SK-N-SH (cell line): ENCODE results near the gene BRCA2. TPM values are rescaled to one million over a fixed set of nuclear protein-coding genes. Genes with fewer than 3 reads are reported as not detected.

Experiments used
- CTCF ChIA-PET: fragments of 300-600, 350-600 bp; formaldehyde crosslinking; extraction: SDS; loops from one replicate; lab custom pipeline; 2021; lab: Yijun Ruan, JAX
- POLR2A ChIA-PET: fragments of 350-600 bp; sonication (Branson Sonifier 250); formaldehyde crosslinking; extraction: SDS; loops from one replicate; lab custom pipeline; 2020; ENCODE audit warnings: antibody characterized with exemption, inconsistent platforms; lab: Yijun Ruan, JAX
- DNase-seq: peaks from one replicate; pipeline ENCODE4 v3.0.0; 2012
- H2AFZ ChIP-seq: fragments of 200-600 bp; sonication (generic); 2 replicates; pipeline ENCODE4 v1.8.1; 2016; ENCODE audit warnings: antibody characterized with exemption, mild to moderate bottlenecking, low read depth
- H3F3A ChIP-seq: fragments of 200-600 bp; sonication (generic); replicated peaks from 2 replicates; pipeline ENCODE3; 2016; ENCODE audit warnings: antibody characterized with exemption, mild to moderate bottlenecking; ENCODE audit not compliant: insufficient read depth
- H3K27ac ChIP-seq, 2 experiments: fragments of 200-500 bp in 1 of 2; fragments of 200-600 bp in 1 of 2; sonication (Bioruptor generic) in 1 of 2; sonication (generic), shearing (Covaris generic) in 1 of 2; 2 replicates each; pipeline versions ENCODE4 v1.5.1 to v1.6.1; 2014 to 2016; ENCODE audit warnings: low read depth in 2 of 2, inconsistent platforms in 1 of 2, low read length in 1 of 2, mild to moderate bottlenecking in 1 of 2, mixed read lengths in 1 of 2
- H3K27me3 ChIP-seq: fragments of 200-600 bp; sonication (generic), shearing (Covaris generic); 2 replicates; pipeline ENCODE4 v1.6.1; 2016; ENCODE audit warnings: mixed run types; ENCODE audit not compliant: insufficient read depth
- H3K36me3 ChIP-seq, 2 experiments: fragments of 200-500 bp in 1 of 2; fragments of 200-600 bp in 1 of 2; sonication (Bioruptor generic) in 1 of 2; sonication (generic) in 1 of 2; replicated peaks in 1 of 2; 2 replicates each; pipeline versions ENCODE3 to v1.5.1; 2014 to 2016; ENCODE audit warnings: low read length in 1 of 2, mild to moderate bottlenecking in 1 of 2; ENCODE audit not compliant: insufficient read depth in 2 of 2, control insufficient read depth in 1 of 2
- H3K4me1 ChIP-seq, 2 experiments: fragments of 200-500 bp in 1 of 2; fragments of 200-600 bp in 1 of 2; sonication (Bioruptor generic) in 1 of 2; sonication (generic), shearing (Covaris generic) in 1 of 2; 2 replicates each; pipeline versions ENCODE4 v1.5.1 to v1.6.1; 2014 to 2016; ENCODE audit warnings: low read depth in 1 of 2, low read length in 1 of 2, mixed run types in 1 of 2; ENCODE audit not compliant: insufficient read depth in 2 of 2, control insufficient read depth in 1 of 2
- H3K4me2 ChIP-seq: fragments of 200-600 bp; sonication (generic), shearing (Covaris generic); 2 replicates; pipeline ENCODE4 v1.6.1; 2017; ENCODE audit warnings: mixed run types
- H3K4me3 ChIP-seq, 2 experiments: fragments of 200-500 bp in 1 of 2; fragments of 200-600 bp in 1 of 2; sonication (Bioruptor generic) in 1 of 2; sonication (generic), shearing (Covaris generic) in 1 of 2; 2 replicates each; pipeline versions ENCODE4 v1.5.1 to v1.8.1; 2014 to 2016; ENCODE audit warnings: low read depth in 2 of 2, inconsistent platforms in 1 of 2, low read length in 1 of 2, mild to moderate bottlenecking in 1 of 2, mixed read lengths in 1 of 2, moderate library complexity in 1 of 2
- H3K79me2 ChIP-seq: fragments of 200-600 bp; sonication (generic); 2 replicates; pipeline ENCODE4 v1.8.1; 2017; ENCODE audit warnings: mild to moderate bottlenecking; ENCODE audit not compliant: insufficient read depth
- H3K9ac ChIP-seq: fragments of 200-600 bp; sonication (generic); 2 replicates; pipeline ENCODE4 v1.6.1; 2017; ENCODE audit warnings: mixed run types
- H3K9me2 ChIP-seq: fragments of 200-600 bp; sonication (generic); 2 replicates; pipeline ENCODE4 v1.6.1; 2017; ENCODE audit warnings: mixed run types
- H3K9me3 ChIP-seq: fragments of 200-600 bp; sonication (generic); 2 replicates; pipeline ENCODE4 v1.6.1; 2017; ENCODE audit warnings: mixed run types, mild to moderate bottlenecking, moderate library complexity
- H4K20me1 ChIP-seq: fragments of 200-600 bp; sonication (generic); 2 replicates; pipeline ENCODE4 v1.6.1; 2017; ENCODE audit warnings: mild to moderate bottlenecking, mixed run types; ENCODE audit not compliant: insufficient read depth
- ELF1 ChIP-seq: IDR thresholded peaks from 2 replicates; pipeline ENCODE4 v1.4.0; 2012
- EP300 ChIP-seq, 2 experiments: IDR thresholded peaks; 2 replicates each; pipeline versions ENCODE4 v1.4.0 to v1.6.1; 2012; ENCODE audit warnings: borderline replicate concordance in 1 of 2, low read depth in 1 of 2, low read length in 1 of 2
- POLR2AphosphoS5 ChIP-seq: IDR thresholded peaks from 2 replicates; pipeline ENCODE4 v1.6.1; 2012; ENCODE audit warnings: low read depth, low read length
- REST ChIP-seq: IDR thresholded peaks from 2 replicates; pipeline ENCODE4 v1.6.1; 2012; ENCODE audit warnings: mild to moderate bottlenecking, low read depth, low read length, moderate library complexity
- TEAD4 ChIP-seq: IDR thresholded peaks from 2 replicates; pipeline ENCODE4 v1.4.0; 2012; ENCODE audit warnings: mild to moderate bottlenecking, borderline replicate concordance; ENCODE audit not compliant: insufficient read depth
- whole genome bisulfite sequencing: methylation state at CpG from one replicate; pipeline ENCODE4 v1.1.6; 2017; ENCODE audit warnings: low lambda C conversion rate; 5-methylcytosine and 5-hydroxymethylcytosine counted together
- polyA plus RNA-seq, 3 experiments: library from polyadenylated mRNA; depleted of rRNA; stranded (reverse); fragments of >200 nt; gene quantifications; 2 replicates each; pipeline ENCODE4 v1.2.3, GENCODE V29; 2012
- TF ChIP-seq, protein P1 (sequence below): fragments of 200-600 bp; sonication (generic); IDR thresholded peaks from 2 replicates; pipeline ENCODE4 v1.6.1; 2017; ENCODE audit warnings: antibody characterized with exemption, mild to moderate bottlenecking, moderate library complexity

Gene BRCA2
- polyA plus RNA-seq, 1 of the 3 experiments (the other 2 are of a cell fraction), result 1.6 TPM

GRCh38 chr13:32383836-32384618 is 68.7 kb downstream of the BRCA2 start:
- 92% methylated on average over 5 of the region's 5 CpGs for WGBS
- H4K20me1 ChIP-seq, result no peaks in the 10 kb centered on the region
- CTCF ChIA-PET, result no interaction called here

More at GRCh38 chr13:32383836-32384618, 68.7 kb downstream of the BRCA2 start:
- POLR2A ChIA-PET, result no interaction called here
- H3K4me3 ChIP-seq, result no peak overlapping the region
- H3K9me3 ChIP-seq, result no peaks in the 10 kb centered on the region
- no peak overlapping the region for H2AFZ ChIP-seq
- H3K36me3 ChIP-seq, result peaks cover 16 to 22% of the 10 kb centered on the region in 2 experiments
- TF ChIP-seq EP300 (IDR thresholded peaks at IDR 0.05; ENCODE audit: borderline replicate concordance in 1 of 2, low read depth in 1 of 2, low read length in 1 of 2) (no peak), ELF1 (no peak), TEAD4 (no peak), REST (no peak), POLR2AphosphoS5 (no peak)
- TF ChIP-seq, protein P1, sequence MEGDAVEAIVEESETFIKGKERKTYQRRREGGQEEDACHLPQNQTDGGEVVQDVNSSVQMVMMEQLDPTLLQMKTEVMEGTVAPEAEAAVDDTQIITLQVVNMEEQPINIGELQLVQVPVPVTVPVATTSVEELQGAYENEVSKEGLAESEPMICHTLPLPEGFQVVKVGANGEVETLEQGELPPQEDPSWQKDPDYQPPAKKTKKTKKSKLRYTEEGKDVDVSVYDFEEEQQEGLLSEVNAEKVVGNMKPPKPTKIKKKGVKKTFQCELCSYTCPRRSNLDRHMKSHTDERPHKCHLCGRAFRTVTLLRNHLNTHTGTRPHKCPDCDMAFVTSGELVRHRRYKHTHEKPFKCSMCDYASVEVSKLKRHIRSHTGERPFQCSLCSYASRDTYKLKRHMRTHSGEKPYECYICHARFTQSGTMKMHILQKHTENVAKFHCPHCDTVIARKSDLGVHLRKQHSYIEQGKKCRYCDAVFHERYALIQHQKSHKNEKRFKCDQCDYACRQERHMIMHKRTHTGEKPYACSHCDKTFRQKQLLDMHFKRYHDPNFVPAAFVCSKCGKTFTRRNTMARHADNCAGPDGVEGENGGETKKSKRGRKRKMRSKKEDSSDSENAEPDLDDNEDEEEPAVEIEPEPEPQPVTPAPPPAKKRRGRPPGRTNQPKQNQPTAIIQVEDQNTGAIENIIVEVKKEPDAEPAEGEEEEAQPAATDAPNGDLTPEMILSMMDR, result no peak
- H3K79me2 ChIP-seq, result no peaks in the 10 kb centered on the region
- H3K4me2 ChIP-seq, result no peak overlapping the region
- H3K4me1 ChIP-seq, result no peaks in the 10 kb centered on the region
- H3K27ac ChIP-seq, result no peak overlapping the region
- H3F3A ChIP-seq, result no peaks in the 10 kb centered on the region
- H3K9me2 ChIP-seq, result no peaks in the 10 kb centered on the region
- no peak overlapping the region for H3K9ac ChIP-seq
- H3K27me3 ChIP-seq, result no peaks in the 10 kb centered on the region
- DNase-seq, result no peak
